Central memory CD4-positive, alpha-beta T cell (primary cell): ENCODE results near the gene FZD4.
A peak's percentile ranks its signal among the peaks of the same experiment; 100 is the strongest.
"Not testable (repeated sequence)": the region's sequence is repeated elsewhere in the genome, so short reads cannot be mapped to it uniquely, and the experiment has no call there.

Source experiments
- DNase-seq: peaks from one replicate; pipeline ENCODE4 v3.0.0; 2022

Gene FZD4

DNA sequence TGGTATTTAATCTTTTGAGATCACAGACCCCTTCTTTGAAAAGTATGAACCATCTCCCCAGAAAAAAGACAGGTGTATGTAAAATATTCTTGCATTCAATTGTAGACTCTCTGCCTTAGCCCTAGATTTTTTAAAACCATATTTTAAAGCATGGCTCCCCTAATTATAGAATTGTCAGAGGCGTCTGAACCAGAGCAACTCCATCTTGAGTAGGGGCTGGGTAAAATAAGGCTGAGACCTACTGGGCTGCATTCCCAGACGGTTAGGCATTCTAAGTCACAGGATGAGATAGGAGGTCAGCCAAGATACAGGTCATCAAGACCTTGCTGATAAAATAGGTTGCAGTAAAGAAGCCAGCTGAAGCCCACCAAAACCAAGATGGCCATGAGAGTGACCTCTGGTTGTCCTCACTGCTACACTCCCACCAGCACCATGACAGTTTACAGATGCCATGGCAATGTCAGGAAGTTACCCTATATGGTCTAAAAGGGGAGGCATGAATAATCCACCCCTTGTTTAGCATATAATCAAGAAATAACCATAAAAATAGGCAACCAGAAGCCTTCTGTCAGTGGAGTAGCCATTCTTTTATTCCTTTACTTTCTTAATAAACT lies 17.9 kb downstream of the FZD4 start:
- not testable (repeated sequence) for DNase-seq

- DNase-seq: no peak
Measured at GRCh38 chr11:86934926-86935579, 20.1 kb downstream of the FZD4 start.

GRCh38 chr11:86934582-86934900 lies 20.7 kb downstream of the FZD4 start:
- DNase-seq: no peak

DNA sequence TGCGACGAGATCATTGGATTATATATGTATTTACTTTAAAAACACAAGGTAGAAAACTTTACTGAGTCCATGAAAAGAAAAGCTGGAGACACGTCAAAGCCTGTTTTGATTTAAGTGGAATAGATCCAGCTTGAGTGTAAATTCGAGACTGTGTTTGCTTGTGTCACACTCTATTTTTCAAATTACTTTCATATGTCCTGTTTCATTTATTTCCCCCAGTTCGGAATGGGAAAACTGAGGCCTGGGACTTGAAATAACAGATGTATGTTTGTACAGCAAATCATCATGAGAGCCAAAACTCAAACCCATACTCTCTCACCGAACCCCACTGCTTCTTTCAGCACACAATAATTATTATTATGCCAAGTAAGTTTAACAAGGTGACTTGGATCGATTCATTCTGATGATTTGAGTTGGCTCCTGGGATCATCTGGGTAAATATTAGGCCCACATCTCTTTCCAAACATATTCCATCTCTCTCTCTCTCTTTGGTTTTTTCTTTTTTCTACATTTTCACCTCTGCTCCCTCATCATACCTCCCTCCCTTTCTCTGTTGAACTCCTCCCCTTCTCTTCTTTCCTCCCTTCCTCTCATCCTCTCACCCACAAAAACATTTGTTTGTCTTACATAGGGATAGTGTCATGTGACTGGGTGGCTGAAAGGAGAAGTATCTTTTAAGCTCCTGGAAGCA lies 21.2 kb downstream of the FZD4 start:
- no peak for DNase-seq

- no peak for DNase-seq
Measured at GRCh38 chr11:86932924-86933875, 22.0 kb downstream of the FZD4 start.

- DNase-seq: no peak
Measured at GRCh38 chr11:86932259-86932585, 23.0 kb downstream of the FZD4 start.

GRCh38 chr11:86931548-86932258 lies 23.5 kb downstream of the FZD4 start:
- DNase-seq: no peak

- DNase-seq: no peak
Measured at GRCh38 chr11:86930957-86931547, 24.1 kb downstream of the FZD4 start.

DNA sequence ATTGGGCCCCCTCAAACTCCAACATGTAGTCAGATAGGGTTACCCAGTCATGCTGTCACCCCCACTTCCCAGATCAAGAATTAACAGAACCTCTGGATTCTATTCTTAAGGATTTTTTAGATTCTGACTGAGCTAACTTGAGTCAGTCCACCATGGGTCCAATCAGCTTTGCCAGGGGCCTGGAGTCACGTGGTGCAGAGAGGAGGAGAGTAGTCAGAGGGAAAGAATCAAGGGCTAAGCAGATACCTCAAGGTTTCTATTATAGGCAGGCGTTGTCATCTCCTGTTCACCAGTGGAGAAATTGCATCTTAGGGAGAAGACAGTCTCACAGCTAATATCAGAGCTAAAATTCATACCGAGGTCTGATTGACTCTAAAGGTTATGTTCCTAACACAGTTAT lies 28.2 kb downstream of the FZD4 start:
- no peak for DNase-seq

DNA sequence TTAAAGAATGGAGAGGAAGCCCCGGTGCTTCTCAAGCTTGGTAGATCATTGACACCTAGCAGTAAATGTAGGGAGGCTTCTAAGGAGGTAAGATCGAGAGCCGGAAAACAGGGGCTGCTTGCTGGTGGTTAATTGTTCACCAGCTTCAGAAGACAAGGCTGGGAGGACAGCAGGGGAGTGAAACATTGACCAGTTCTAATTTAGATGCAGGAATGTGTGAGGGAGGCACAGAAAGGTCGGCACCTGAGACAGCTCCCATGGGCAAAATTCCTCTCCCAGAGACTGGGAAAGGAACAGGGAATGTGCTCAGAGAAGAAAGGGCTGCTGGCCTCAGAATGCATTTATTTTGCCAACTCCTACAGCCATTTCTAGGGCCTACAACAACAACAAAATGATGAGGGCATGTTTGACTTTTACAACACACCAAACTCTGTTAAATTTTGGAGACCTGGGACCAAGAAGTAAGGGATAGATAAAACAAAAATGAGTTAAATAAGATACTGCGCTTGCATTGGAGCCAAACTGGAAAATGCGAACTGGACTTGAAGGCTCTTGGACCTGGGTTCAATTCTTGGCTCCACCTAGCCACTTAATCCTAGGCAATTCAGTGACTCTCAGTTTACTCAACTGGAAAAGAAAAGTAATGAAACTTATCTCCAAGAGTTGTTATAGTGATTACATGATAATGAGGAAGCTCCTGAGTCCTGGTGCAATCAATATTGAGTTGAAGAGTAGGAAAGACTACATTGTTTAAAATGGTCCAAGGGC lies 31.0 kb downstream of the FZD4 start:
- DNase-seq: no peak

DNA sequence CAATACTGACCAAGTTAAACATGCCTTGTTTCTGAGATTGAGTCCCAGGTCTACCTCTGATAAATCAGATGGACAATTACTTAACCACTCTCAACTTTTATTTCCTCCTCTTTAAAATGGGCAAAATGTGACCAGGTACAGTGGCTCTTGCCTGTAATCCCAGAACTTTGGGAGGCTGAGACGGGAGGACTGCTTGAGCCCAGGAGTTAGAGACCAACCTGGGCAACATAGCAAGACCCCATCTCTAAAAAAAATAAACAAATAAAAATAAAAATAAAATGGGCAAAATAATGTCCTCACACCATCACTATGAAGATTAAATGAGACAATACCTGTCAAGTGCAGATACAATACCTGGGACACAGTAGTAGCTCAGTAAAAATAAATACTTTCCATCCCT lies 33.0 kb downstream of the FZD4 start:
- DNase-seq: no peak

GRCh38 chr11:86919557-86920210 lies 35.5 kb downstream of the FZD4 start:
- DNase-seq: peak; percentile 1

DNA sequence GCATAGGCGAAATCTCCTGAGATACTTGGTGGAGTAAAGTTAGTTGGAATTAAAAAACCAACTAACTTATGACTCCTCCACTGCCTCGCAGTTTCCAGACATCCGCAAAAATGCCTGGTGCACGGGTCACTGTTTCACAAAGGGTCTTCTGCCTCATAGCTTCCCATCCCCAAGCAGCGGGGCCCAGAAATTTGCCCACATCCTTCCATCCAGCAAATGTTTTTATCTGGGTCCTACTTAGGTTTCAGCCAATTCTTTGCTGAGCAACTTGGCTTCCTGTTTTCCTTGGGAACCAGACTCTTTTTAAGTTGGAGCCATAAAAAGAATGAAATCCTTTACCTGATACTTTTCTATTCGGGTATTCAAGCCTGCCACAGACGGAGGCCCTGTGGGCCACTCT lies 36.2 kb downstream of the FZD4 start:
- DNase-seq: no peak

DNA sequence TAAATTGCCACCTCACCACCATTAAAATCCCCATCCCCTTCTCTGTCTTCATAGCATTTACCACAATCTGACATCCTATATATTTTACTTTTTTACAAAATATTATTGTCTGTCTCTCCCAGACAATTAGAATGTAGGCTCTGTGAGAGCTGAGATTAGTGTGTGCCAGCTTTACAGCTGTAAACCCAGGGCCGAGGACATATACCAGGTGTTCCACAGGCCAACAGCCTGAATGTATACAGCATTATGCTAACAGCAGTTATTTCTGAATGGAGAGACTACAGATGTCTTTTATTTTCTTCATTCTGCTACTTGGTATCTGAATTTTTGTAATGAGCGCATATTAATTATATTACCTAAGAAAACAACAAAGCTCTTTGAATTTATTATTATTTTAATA lies 36.7 kb downstream of the FZD4 start:
- DNase-seq: no peak

DNA sequence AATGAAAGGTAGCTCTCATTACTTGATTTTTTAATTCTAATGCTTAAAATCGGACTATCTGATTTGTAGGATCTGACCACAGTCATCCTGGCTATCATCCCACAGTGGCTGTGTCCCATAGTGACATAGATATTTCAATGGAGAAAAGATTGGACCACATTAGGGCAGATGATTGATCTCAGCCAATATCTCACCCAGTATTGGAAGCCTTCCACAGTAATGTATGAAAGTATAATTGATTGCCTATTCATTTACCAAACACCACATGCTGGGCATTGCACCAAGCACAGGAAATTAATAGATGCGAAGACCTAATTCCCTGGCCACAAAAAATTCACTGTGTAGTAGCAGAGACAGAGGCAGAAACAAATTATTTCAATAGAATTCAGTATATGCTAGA lies 37.6 kb downstream of the FZD4 start:
- no peak for DNase-seq

DNA sequence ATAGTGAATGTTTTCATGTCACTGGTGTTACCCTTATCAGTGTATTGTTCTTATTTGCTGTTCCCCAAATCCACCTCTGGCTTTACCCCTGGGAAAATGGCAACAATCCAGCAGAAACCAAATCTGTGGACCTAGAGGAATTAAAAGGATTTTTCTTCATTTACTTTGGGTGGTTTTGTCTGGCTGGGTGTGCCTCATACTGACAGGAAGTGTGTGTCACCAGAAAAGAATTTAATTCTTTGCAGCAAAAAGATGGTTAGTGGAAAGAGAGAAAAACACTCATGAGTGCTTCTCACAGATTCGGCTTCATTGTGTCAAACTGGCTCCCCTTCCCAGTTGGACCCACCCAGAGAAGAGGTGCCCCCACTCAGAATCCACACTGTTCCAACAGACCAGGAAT lies 38.9 kb downstream of the FZD4 start:
- DNase-seq: no peak

DNA sequence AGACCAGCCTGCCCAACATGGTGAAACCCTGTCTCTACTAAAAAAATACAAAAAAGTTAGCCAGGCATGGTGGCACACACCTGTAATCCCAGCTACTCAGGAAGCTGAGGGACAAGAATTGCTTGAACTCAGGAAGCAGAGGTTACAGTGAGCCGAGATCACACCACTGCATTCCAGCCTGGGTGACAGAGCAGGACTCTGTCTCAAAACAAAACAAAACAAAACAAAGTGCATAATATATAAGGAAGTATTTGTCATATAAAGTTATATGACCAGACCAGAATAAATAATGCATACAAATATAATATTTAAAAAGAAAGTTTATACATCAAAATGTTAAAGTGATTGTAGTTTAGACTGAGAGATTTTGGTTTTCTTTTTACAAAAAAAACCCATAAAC lies 39.3 kb downstream of the FZD4 start:
- DNase-seq: not testable (repeated sequence)

- DNase-seq: no peak
Measured at GRCh38 chr11:86914865-86915519, 40.2 kb downstream of the FZD4 start.

GRCh38 chr11:86912238-86912637 lies 43.0 kb downstream of the FZD4 start:
- DNase-seq: no peak

GRCh38 chr11:86910592-86910991 lies 44.6 kb downstream of the FZD4 start:
- DNase-seq: no peak

- no peak for DNase-seq
Measured at GRCh38 chr11:86906198-86906597, 49.0 kb downstream of the FZD4 start.
